Measurements from ENCODE around the gene ZNF93. TPM values are rescaled to one million over a fixed set of nuclear protein-coding genes. Genes with fewer than 3 reads are reported as not detected.

ZNF93 gene
- total and polyA plus RNA-seq, 2 of the 13 experiments (the other 11 are each of a cell fraction or from before 2014, with no cell fraction given) = 0.49 to 0.66 TPM

- TF ChIP-seq HINFP (CRISPR knock-in tag; IDR thresholded peaks at IDR 0.05; ENCODE audit: low read depth) (no peak), RBAK (CRISPR knock-in tag; IDR thresholded peaks at IDR 0.05) (no peak), BORCS8-MEF2B (CRISPR knock-in tag; IDR thresholded peaks at IDR 0.05) (no peak), ZNF563 (CRISPR knock-in tag; IDR thresholded peaks at IDR 0.05) (no peak), SSRP1 (CRISPR knock-in tag; IDR thresholded peaks at IDR 0.05) (no peak), YEATS2 (CRISPR knock-in tag; IDR thresholded peaks at IDR 0.05; ENCODE audit: borderline replicate concordance) (no peak), CAMTA2 (CRISPR knock-in tag; IDR thresholded peaks at IDR 0.05; ENCODE audit: borderline replicate concordance) (no peak), SP2 (CRISPR knock-in tag; IDR thresholded peaks at IDR 0.05) (no peak), ZNF432 (CRISPR knock-in tag; IDR thresholded peaks at IDR 0.05; ENCODE audit: borderline replicate concordance) (no peak), ZSCAN9 (CRISPR knock-in tag; IDR thresholded peaks at IDR 0.05; ENCODE audit: borderline replicate concordance) (no peak), HDAC2 (CRISPR knock-in tag; IDR thresholded peaks at IDR 0.05) (no peak), ZNF20 (CRISPR knock-in tag; IDR thresholded peaks at IDR 0.05) (no peak), ZNF512B (CRISPR knock-in tag; IDR thresholded peaks at IDR 0.05; ENCODE audit: borderline replicate concordance) (no peak), ELF1 (CRISPR knock-in tag; IDR thresholded peaks at IDR 0.05) (0 out of 2 replicates have a peak, but pooled peaks have one; percentile 22), SRY (CRISPR knock-in tag; IDR thresholded peaks at IDR 0.05) (no peak), ZMYM4 (CRISPR knock-in tag; IDR thresholded peaks at IDR 0.05) (no peak; the same call in none of the 2 replicates), ZNF232 (CRISPR knock-in tag; IDR thresholded peaks at IDR 0.05; ENCODE audit: borderline replicate concordance) (no peak), THRA (CRISPR knock-in tag; IDR thresholded peaks at IDR 0.05; ENCODE audit: borderline replicate concordance) (no peak), STAG1 (CRISPR knock-in tag; IDR thresholded peaks at IDR 0.05) (no peak), ZNF496 (CRISPR knock-in tag; IDR thresholded peaks at IDR 0.05; ENCODE audit: insufficient replicate concordance) (no peak), ATF6 (CRISPR knock-in tag; conservative IDR thresholded peaks at IDR 0.05) (no peak)
Observed at GRCh38 chr19:19866611-19867248, 34.0 kb upstream of the ZNF93 start (continued).

Measured in HepG2 (cell line).